Measurements from ENCODE around the gene CCR7. TPM values are rescaled to one million over a fixed set of nuclear protein-coding genes. Genes with fewer than 3 reads are reported as not detected.

Gene CCR7
- total and polyA plus RNA-seq, 2 of the 13 experiments (the other 11 are each of a cell fraction or from before 2014, with no cell fraction given) = 0.04 to 0.53 TPM

DNA sequence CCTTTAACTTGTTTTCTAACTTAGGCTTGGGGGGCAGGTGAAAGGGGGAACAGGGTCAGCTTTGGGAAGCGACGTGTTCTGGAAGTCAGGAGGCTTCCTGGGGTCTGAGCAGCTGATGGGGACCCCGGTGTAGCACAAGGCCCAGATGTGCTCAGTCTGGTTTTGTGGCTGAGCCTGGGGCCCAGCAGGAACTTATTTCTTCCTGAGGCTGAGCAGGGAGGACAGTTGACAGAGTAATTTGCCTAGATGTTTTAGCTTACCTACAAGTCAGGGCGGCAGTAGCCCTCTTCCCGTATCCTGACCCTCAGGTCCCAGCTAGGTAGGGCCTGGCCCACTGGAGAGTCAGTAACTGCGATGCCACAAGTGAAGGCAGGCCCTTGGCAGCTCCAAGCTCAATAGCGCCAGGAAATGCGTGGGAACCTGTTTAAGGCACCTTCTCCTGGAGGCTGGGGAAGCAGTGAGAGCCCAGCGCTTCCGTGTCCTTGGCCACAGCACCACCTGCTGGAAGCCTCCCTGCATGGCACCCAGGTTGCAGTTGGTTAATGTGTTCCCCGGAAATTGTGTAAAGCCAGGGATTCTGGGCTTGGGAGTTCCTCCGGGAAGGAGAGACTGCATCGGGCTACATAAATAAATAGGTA, 5.2 kb downstream of the CCR7 start (continued):
- TF ChIP-seq, protein P1, sequence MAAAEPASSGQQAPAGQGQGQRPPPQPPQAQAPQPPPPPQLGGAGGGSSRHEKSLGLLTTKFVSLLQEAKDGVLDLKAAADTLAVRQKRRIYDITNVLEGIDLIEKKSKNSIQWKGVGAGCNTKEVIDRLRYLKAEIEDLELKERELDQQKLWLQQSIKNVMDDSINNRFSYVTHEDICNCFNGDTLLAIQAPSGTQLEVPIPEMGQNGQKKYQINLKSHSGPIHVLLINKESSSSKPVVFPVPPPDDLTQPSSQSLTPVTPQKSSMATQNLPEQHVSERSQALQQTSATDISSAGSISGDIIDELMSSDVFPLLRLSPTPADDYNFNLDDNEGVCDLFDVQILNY (CRISPR knock-in tag; conservative IDR thresholded peaks at IDR 0.05) = 0 out of 2 replicates have a peak, but pooled peaks have one; percentile 27
- TF ChIP-seq ZNF644 (CRISPR knock-in tag; IDR thresholded peaks at IDR 0.05; ENCODE audit: low read depth) (0 out of 2 replicates have a peak, but pooled peaks have one; percentile 39), ARNT2 (CRISPR knock-in tag; IDR thresholded peaks at IDR 0.05; ENCODE audit: low read depth) (0 out of 2 replicates have a peak, but pooled peaks have one; percentile 76), KDM5B (CRISPR knock-in tag; IDR thresholded peaks at IDR 0.05; ENCODE audit: borderline replicate concordance) (peak; percentile 49; the same call in 1 of the 2 replicates), SAP130 (CRISPR knock-in tag; IDR thresholded peaks at IDR 0.05; ENCODE audit: low read depth) (peak; percentile 84), ZNF460 (CRISPR knock-in tag; IDR thresholded peaks at IDR 0.05; ENCODE audit: borderline replicate concordance) (no peak), HDAC2 (CRISPR knock-in tag; IDR thresholded peaks at IDR 0.05) (peak; percentile 93), SOX6 (IDR thresholded peaks at IDR 0.05) (no peak), SOX6 (CRISPR knock-in tag; IDR thresholded peaks at IDR 0.05) (peak; percentile 48; the same call in 1 of the 2 replicates), ZNF335 (CRISPR knock-in tag; IDR thresholded peaks at IDR 0.05) (peak; percentile 83; the same call in 1 of the 2 replicates), CHD2 (IDR thresholded peaks at IDR 0.05; ENCODE audit: low read depth, low read length) (no peak), NCOR1 (IDR thresholded peaks at IDR 0.05; ENCODE audit: borderline replicate concordance, low read length) (no peak), SIN3A (IDR thresholded peaks at IDR 0.05; ENCODE audit: borderline replicate concordance, low read depth, low read length) (peak; percentile 44; the same call in 1 of the 2 replicates), EEA1 (CRISPR knock-in tag; IDR thresholded peaks at IDR 0.05; ENCODE audit: borderline replicate concordance) (peak; percentile 51; the same call in 1 of the 2 replicates), ZNF850 (CRISPR knock-in tag; conservative IDR thresholded peaks at IDR 0.05) (no peak), ZNF431 (CRISPR knock-in tag; IDR thresholded peaks at IDR 0.05; ENCODE audit: borderline replicate concordance, low read depth) (0 out of 2 replicates have a peak, but pooled peaks have one; percentile 72), SOX13 (IDR thresholded peaks at IDR 0.05) (no peak), SOX13 (CRISPR knock-in tag; conservative IDR thresholded peaks at IDR 0.05 in 1 of 2, IDR thresholded peaks at IDR 0.05 in 1 of 2) (peak in 1 of 2 experiments; percentile 54; a peak in 1 of 4 replicates)
- TF ChIP-seq, protein P2, sequence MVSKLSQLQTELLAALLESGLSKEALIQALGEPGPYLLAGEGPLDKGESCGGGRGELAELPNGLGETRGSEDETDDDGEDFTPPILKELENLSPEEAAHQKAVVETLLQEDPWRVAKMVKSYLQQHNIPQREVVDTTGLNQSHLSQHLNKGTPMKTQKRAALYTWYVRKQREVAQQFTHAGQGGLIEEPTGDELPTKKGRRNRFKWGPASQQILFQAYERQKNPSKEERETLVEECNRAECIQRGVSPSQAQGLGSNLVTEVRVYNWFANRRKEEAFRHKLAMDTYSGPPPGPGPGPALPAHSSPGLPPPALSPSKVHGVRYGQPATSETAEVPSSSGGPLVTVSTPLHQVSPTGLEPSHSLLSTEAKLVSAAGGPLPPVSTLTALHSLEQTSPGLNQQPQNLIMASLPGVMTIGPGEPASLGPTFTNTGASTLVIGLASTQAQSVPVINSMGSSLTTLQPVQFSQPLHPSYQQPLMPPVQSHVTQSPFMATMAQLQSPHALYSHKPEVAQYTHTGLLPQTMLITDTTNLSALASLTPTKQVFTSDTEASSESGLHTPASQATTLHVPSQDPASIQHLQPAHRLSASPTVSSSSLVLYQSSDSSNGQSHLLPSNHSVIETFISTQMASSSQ (IDR thresholded peaks at IDR 0.05; ENCODE audit: low read depth) = no peak
- TF ChIP-seq, protein P2 (CRISPR knock-in tag; IDR thresholded peaks at IDR 0.05; ENCODE audit: borderline replicate concordance) = peak; percentile 28; the same call in 1 of the 2 replicates
- TF ChIP-seq, protein P3, sequence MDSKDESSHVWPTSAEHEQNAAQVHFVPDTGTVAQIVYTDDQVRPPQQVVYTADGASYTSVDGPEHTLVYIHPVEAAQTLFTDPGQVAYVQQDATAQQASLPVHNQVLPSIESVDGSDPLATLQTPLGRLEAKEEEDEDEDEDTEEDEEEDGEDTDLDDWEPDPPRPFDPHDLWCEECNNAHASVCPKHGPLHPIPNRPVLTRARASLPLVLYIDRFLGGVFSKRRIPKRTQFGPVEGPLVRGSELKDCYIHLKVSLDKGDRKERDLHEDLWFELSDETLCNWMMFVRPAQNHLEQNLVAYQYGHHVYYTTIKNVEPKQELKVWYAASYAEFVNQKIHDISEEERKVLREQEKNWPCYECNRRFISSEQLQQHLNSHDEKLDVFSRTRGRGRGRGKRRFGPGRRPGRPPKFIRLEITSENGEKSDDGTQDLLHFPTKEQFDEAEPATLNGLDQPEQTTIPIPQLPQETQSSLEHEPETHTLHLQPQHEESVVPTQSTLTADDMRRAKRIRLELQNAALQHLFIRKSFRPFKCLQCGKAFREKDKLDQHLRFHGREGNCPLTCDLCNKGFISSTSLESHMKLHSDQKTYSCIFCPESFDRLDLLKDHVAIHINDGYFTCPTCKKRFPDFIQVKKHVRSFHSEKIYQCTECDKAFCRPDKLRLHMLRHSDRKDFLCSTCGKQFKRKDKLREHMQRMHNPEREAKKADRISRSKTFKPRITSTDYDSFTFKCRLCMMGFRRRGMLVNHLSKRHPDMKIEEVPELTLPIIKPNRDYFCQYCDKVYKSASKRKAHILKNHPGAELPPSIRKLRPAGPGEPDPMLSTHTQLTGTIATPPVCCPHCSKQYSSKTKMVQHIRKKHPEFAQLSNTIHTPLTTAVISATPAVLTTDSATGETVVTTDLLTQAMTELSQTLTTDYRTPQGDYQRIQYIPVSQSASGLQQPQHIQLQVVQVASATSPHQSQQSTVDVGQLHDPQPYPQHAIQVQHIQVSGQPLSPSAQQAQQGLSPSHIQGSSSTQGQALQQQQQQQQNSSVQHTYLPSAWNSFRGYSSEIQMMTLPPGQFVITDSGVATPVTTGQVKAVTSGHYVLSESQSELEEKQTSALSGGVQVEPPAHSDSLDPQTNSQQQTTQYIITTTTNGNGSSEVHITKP (CRISPR knock-in tag; IDR thresholded peaks at IDR 0.05; ENCODE audit: low read depth) = 0 out of 2 replicates have a peak, but pooled peaks have one; percentile 48
